ENCODE measurements around the gene GRIK2. TPM values are rescaled to one million over a fixed set of nuclear protein-coding genes. Genes with fewer than 3 reads are reported as not detected.
A peak's percentile ranks its signal among the peaks of the same experiment; 100 is the strongest.

GRIK2 gene
- total RNA-seq, 6 experiments from 2014 or later = 25.0 to 33.3 (median 28.3) TPM

- TF ChIP-seq CTCF (IDR thresholded peaks at IDR 0.05) = no peak
- Mint-ChIP-seq H3K9me3 (no peaks in the 10 kb centered on the region), H3K27me3 (ENCODE audit: insufficient read depth) (no peaks in the 10 kb centered on the region), H3K4me3 (no peak overlapping the region), H3K27ac (no peak overlapping the region), H3K36me3 (ENCODE audit: low read depth) (peaks cover 21% of the 10 kb centered on the region), H3K4me1 (ENCODE audit: low read depth) (peaks cover 22% of the 10 kb centered on the region)
- DNase-seq = no peak
These were observed 64.8 kb downstream of the GRIK2 start for GRCh38 chr6:101458336-101458735.

GRCh38 chr6:101458826-101459225 lies 65.3 kb downstream of the GRIK2 start:
- H3K27me3 Mint-ChIP-seq (ENCODE audit: insufficient read depth) = no peaks in the 10 kb centered on the region
- TF ChIP-seq CTCF (IDR thresholded peaks at IDR 0.05) = no peak
- H3K9me3 Mint-ChIP-seq = no peaks in the 10 kb centered on the region
- H3K4me1 Mint-ChIP-seq (ENCODE audit: low read depth) = peaks cover 22% of the 10 kb centered on the region
- H3K36me3 Mint-ChIP-seq (ENCODE audit: low read depth) = peaks cover 21% of the 10 kb centered on the region
- no peak overlapping the region for H3K4me3 Mint-ChIP-seq
- DNase-seq = no peak
- H3K27ac Mint-ChIP-seq = no peak overlapping the region

GRCh38 chr6:101462576-101462975 lies 69.1 kb downstream of the GRIK2 start:
- TF ChIP-seq CTCF (IDR thresholded peaks at IDR 0.05) = no peak
- no peaks in the 10 kb centered on the region for H3K27me3 Mint-ChIP-seq (ENCODE audit: insufficient read depth)
- H3K36me3 Mint-ChIP-seq (ENCODE audit: low read depth) = peaks cover 27% of the 10 kb centered on the region
- DNase-seq = peak; percentile 16
- no peak overlapping the region for H3K4me3 Mint-ChIP-seq
- H3K27ac Mint-ChIP-seq = no peak overlapping the region
- peaks cover 17% of the 10 kb centered on the region for H3K4me1 Mint-ChIP-seq (ENCODE audit: low read depth)
- H3K9me3 Mint-ChIP-seq = no peaks in the 10 kb centered on the region

- Mint-ChIP-seq H3K9me3 (no peaks in the 10 kb centered on the region), H3K4me3 (no peak overlapping the region), H3K36me3 (ENCODE audit: low read depth) (peaks cover 27% of the 10 kb centered on the region), H3K4me1 (ENCODE audit: low read depth) (peaks cover 11% of the 10 kb centered on the region), H3K27ac (no peak overlapping the region), H3K27me3 (ENCODE audit: insufficient read depth) (no peaks in the 10 kb centered on the region)
- no peak for TF ChIP-seq CTCF (IDR thresholded peaks at IDR 0.05)
- DNase-seq = no peak
These were observed 72.4 kb downstream of the GRIK2 start for GRCh38 chr6:101465863-101466262.

- DNase-seq = no peak
- Mint-ChIP-seq H3K36me3 (ENCODE audit: low read depth) (no peaks in the 10 kb centered on the region), H3K27me3 (ENCODE audit: insufficient read depth) (no peaks in the 10 kb centered on the region), H3K4me3 (no peak overlapping the region), H3K27ac (no peak overlapping the region), H3K9me3 (no peaks in the 10 kb centered on the region), H3K4me1 (ENCODE audit: low read depth) (peaks cover 14% of the 10 kb centered on the region)
- no peak for TF ChIP-seq CTCF (IDR thresholded peaks at IDR 0.05)
These were observed 83.9 kb downstream of the GRIK2 start for GRCh38 chr6:101477436-101477835.

- TF ChIP-seq CTCF (IDR thresholded peaks at IDR 0.05) = no peak
- H3K4me3 Mint-ChIP-seq = no peak overlapping the region
- no peaks in the 10 kb centered on the region for H3K27me3 Mint-ChIP-seq (ENCODE audit: insufficient read depth)
- no peaks in the 10 kb centered on the region for H3K36me3 Mint-ChIP-seq (ENCODE audit: low read depth)
- no peak for DNase-seq
- no peaks in the 10 kb centered on the region for H3K9me3 Mint-ChIP-seq
- H3K27ac Mint-ChIP-seq = no peak overlapping the region
- peaks cover 14% of the 10 kb centered on the region for H3K4me1 Mint-ChIP-seq (ENCODE audit: low read depth)
These were observed 85.4 kb downstream of the GRIK2 start for GRCh38 chr6:101478891-101479290.
